IPS-15b (cell line): Measurements from ENCODE around the gene MFAP3.
"Not testable (repeated sequence)": the region's sequence is repeated elsewhere in the genome, so short reads cannot be mapped to it uniquely, and the experiment has no call there.

Experiments
- H3K27me3 ChIP-seq: one replicate; pipeline ENCODE4 v1.6.1; 2013; ENCODE audit warnings: low read length; ENCODE audit not compliant: control insufficient read depth, insufficient read depth
- H3K36me3 ChIP-seq: one replicate; pipeline ENCODE4 v1.6.1; 2013; ENCODE audit warnings: low read length; ENCODE audit not compliant: control insufficient read depth, insufficient read depth
- H3K4me1 ChIP-seq: one replicate; pipeline ENCODE4 v1.6.1; 2013; ENCODE audit warnings: mild to moderate bottlenecking, low read length; ENCODE audit not compliant: control insufficient read depth, insufficient read depth
- H3K4me3 ChIP-seq: one replicate; pipeline ENCODE4 v1.5.1; 2013; ENCODE audit warnings: low read depth, low read length
- H3K9ac ChIP-seq: one replicate; pipeline ENCODE4 v1.6.1; 2013; ENCODE audit warnings: low read depth, mild to moderate bottlenecking, low read length
- H3K9me3 ChIP-seq: one replicate; pipeline ENCODE4 v1.6.1; 2013; ENCODE audit warnings: mild to moderate bottlenecking, low read length; ENCODE audit not compliant: control insufficient read depth, insufficient read depth

MFAP3 gene

DNA sequence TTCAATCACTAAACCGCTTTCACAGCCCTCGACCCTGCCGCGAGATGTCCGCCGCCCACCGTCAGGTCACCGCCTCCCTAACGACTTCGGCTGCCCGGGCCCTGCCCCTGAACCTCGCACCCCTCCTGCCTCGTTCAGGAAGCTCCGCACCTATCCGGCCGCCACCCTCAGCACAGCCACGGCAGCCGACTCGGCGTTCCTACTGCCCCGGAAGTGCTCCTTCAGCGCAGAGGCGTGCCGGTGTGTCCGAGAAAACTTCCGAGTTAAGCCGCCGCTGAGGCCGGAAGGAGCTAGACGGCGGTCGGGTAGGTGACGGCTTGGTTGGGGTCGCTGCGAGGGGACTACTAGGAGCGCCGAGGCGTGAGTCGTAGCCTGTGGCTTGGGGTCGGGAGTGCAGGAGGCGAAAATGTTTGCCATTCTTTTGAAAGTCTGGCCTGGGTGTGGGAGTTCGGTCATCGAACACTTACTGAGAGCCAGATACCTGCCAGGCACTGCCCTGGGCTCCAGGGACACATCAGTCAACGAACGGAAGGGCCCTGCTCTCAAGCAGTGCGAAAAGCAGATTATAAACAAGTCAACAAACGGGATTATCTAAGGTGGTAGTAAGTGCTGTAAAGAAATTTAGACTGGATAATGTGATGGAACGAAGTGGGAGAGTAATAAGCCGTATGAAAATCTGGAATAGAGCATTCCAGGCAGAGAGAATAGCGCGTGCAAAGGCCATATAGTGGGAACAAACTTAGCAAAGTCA, at the start of gene MFAP3, which contains the start of gene FAM114A2:
Gene MFAP3 (plus strand): TSS at position 261 of the 751 bp plus-strand sequence. CDS start 10,756 bp downstream, outside the sequence.
Gene FAM114A2 (minus strand): TSS at position 204 of the 751 bp plus-strand sequence. CDS start 3,957 bp downstream, outside the sequence.
- H3K27me3 ChIP-seq = no peaks in the 10 kb centered on the region
- no peaks in the 10 kb centered on the region for H3K9me3 ChIP-seq
- no peaks in the 10 kb centered on the region for H3K4me1 ChIP-seq
- no peaks in the 10 kb centered on the region for H3K36me3 ChIP-seq
- H3K4me3 ChIP-seq = peak within 1 kb of the TSS; percentile 88
- H3K9ac ChIP-seq = peak within 1 kb of the TSS; percentile 78

DNA sequence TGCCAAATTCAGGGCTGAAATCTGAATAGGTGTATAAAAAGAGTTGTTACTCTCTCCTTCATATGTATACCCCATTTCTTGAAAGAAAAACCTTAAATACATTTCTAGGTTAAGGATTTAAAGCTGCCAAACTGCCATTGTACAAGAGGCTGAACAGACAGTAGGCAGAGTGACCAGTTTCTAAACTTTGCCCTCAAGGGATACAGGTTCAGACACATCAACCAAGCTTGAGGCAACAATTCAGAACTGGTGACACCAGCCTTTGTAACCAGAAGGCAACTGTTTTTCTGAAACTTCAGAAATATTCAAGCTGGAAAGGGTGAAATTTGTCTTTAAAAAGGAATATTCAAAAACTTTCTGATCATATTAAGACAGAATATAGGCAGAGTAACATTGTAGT, 47.6 kb upstream of the MFAP3 start:
- no peak overlapping the region for H3K4me3 ChIP-seq
- H3K27me3 ChIP-seq = no peaks in the 10 kb centered on the region
- H3K36me3 ChIP-seq = no peaks in the 10 kb centered on the region
- no peak overlapping the region for H3K9ac ChIP-seq
- no peaks in the 10 kb centered on the region for H3K4me1 ChIP-seq
- H3K9me3 ChIP-seq = no peaks in the 10 kb centered on the region

DNA sequence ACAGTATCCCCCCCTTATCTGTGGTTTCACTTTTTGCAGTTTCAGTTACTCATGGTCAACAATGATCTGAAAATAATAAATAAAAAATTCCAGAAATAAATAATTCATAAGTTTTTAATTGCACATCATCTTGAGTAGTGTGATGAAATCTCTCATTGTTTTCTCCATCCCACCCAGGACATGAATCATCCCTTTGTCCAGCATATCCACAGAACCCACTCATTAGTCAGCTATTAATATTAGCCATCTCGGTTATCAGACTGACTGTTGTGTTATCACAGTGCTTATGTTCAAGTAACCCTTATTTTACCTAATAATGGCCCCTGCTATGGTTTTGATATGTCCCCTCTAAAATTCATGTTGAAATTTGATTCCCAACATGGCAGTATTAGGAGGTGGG, 40.8 kb upstream of the MFAP3 start:
- H3K4me1 ChIP-seq = no peaks in the 10 kb centered on the region
- no peak overlapping the region for H3K9ac ChIP-seq
- H3K9me3 ChIP-seq = no peaks in the 10 kb centered on the region
- H3K36me3 ChIP-seq = no peaks in the 10 kb centered on the region
- H3K27me3 ChIP-seq = no peaks in the 10 kb centered on the region
- no peak overlapping the region for H3K4me3 ChIP-seq

DNA sequence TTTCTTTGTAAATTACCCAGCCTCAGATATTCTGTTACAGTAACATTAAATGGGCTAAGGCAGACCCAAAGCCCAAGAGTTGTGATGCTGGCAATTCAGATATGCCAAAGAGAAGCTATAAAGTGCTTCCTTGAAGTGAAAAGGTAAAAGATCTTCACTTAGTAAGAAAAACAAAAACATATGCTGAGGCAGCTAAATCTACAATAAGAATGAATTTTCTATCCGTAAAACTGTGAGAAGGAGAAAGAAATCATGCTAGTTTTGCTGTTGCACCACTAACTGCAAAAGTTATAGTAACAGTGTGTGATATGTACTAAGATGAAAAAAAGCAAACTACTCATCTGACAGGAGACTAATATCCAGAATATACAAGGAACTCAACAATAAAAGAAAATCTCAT, 40.0 kb upstream of the MFAP3 start:
- no peaks in the 10 kb centered on the region for H3K4me1 ChIP-seq
- no peaks in the 10 kb centered on the region for H3K36me3 ChIP-seq
- no peak overlapping the region for H3K4me3 ChIP-seq
- no peak overlapping the region for H3K9ac ChIP-seq
- no peaks in the 10 kb centered on the region for H3K27me3 ChIP-seq
- H3K9me3 ChIP-seq = no peaks in the 10 kb centered on the region

DNA sequence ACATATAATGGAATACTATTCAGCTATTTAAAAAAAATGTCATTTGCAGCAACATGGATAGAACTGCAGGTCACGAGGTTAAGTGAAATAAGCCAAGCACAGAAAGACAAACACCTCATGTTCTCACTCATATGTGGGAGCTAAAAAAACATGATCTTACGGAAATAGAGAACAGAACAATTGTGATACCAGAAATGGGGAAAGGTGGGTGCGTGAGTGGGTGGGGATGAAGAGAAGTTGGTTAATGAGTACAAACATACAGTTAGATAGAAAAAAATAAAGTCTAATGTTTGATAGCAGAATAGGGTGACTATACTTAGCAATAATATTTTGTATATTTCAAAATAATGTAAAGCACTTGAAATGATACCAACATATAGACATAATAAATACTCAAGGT, 38.8 kb upstream of the MFAP3 start:
- H3K9me3 ChIP-seq = no peaks in the 10 kb centered on the region
- H3K4me1 ChIP-seq = no peaks in the 10 kb centered on the region
- no peak overlapping the region for H3K9ac ChIP-seq
- no peak overlapping the region for H3K4me3 ChIP-seq
- H3K27me3 ChIP-seq = no peaks in the 10 kb centered on the region
- no peaks in the 10 kb centered on the region for H3K36me3 ChIP-seq

DNA sequence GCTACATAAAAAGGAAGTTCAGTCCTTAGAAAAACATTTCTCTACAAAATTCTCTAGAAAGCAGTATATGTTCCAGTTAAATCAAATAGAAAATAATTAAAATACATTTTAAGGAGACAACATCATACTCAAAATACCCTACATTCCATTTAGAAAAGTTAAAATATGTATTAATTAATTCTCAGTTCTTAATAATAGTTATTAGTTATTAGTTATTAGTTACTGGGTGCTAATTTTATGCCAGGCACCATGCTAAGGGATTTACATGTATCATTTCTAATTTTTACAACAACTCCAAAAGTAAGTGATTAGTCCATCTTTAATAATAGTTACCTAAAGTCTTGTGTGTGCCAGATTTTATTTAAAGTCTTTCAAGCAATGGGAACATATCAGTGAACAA, 38.1 kb upstream of the MFAP3 start:
- H3K9ac ChIP-seq = no peak overlapping the region
- no peaks in the 10 kb centered on the region for H3K9me3 ChIP-seq
- no peaks in the 10 kb centered on the region for H3K36me3 ChIP-seq
- H3K4me3 ChIP-seq = no peak overlapping the region
- H3K27me3 ChIP-seq = no peaks in the 10 kb centered on the region
- H3K4me1 ChIP-seq = no peaks in the 10 kb centered on the region

DNA sequence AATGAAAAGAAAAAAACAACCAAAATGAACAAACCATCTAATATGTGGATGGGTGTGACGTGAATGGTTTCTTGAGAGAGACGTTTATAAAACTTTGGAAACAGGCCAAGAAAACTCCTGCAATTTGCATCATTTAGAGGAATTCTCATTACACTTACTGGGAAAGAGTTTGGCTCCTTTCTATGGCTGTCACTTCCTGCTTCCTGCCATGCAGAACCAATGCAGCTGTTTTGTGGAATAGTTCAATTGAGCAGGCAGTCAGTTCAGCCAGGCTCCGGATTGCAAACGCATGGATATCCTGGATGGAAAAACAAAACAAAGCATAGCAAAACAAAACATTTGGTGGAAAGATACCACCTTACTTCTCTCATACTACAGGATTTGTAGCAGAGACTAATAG, 36.7 kb upstream of the MFAP3 start:
- Histone ChIP-seq H3K36me3 (no peaks in the 10 kb centered on the region), H3K9me3 (no peaks in the 10 kb centered on the region), H3K27me3 (no peaks in the 10 kb centered on the region), H3K4me3 (no peak overlapping the region), H3K4me1 (no peaks in the 10 kb centered on the region), H3K9ac (no peak overlapping the region)

DNA sequence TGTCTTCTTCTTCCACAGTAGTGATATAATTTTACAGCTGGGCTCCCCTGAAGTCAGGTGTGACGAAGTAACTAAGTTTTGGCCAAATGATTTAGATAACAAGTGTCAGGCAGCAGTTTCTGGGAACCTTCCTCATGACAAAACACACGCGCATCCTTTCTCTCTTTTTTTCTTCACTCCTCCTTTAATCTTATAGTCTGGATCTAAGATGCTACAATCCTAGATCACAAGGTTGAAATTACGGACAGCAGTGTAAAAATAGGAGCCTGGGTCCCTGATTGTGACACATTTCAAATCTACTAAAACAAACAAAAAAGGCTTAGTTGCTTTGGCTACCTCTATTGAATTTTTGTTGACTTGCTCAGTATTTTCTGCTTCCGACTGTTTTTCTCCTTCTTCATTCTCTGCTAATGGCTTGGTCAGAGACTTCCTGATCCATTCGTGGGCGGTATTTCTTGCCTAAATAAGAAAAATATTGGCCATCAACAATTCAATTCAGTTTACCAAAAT, 36.2 kb upstream of the MFAP3 start:
- Histone ChIP-seq H3K4me1 (no peaks in the 10 kb centered on the region), H3K9ac (no peak overlapping the region), H3K36me3 (no peaks in the 10 kb centered on the region), H3K4me3 (no peak overlapping the region), H3K9me3 (no peaks in the 10 kb centered on the region), H3K27me3 (no peaks in the 10 kb centered on the region)

DNA sequence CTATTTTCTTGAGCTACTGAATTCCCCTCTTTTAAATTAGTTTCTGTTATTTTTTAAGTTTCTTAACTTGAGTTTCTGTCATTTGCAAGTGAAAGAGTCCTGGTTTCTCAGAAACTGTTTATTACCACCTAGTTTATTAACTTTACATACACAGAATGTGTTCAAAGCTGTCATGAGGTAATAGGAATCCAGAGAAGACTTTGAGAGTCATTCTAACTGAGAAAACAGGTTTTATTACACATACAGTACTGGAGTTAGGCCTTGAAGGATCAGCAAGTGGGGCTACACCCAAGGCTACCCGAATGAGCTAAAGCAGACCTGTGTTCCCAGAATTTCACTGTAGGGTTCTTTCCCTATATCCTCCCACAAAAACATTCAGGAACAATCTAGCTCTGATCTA, 33.1 kb upstream of the MFAP3 start:
- no peaks in the 10 kb centered on the region for H3K27me3 ChIP-seq
- H3K9ac ChIP-seq = no peak overlapping the region
- H3K9me3 ChIP-seq = no peaks in the 10 kb centered on the region
- H3K4me1 ChIP-seq = no peaks in the 10 kb centered on the region
- no peak overlapping the region for H3K4me3 ChIP-seq
- H3K36me3 ChIP-seq = no peaks in the 10 kb centered on the region

DNA sequence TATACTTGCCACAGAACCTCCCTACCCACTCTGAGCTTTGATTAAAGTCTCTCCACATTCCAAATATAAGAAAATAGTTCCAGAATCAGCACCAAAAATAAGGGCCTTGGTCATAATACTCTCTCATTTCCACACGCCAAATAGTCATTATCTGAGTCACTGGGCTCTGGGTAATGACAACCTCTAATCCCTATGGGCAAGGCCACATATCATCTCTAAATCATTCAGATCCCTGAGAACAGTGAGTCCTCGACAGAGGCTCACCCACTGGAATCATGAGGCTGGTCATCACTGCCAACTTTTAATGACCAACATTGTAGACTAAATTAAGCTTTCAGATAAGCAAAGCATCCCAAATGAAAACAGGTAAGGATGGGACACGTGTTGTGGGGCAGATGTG, 28.1 kb upstream of the MFAP3 start:
- no peaks in the 10 kb centered on the region for H3K4me1 ChIP-seq
- H3K4me3 ChIP-seq = no peak overlapping the region
- H3K9ac ChIP-seq = no peak overlapping the region
- H3K9me3 ChIP-seq = no peaks in the 10 kb centered on the region
- no peaks in the 10 kb centered on the region for H3K36me3 ChIP-seq
- H3K27me3 ChIP-seq = no peaks in the 10 kb centered on the region

DNA sequence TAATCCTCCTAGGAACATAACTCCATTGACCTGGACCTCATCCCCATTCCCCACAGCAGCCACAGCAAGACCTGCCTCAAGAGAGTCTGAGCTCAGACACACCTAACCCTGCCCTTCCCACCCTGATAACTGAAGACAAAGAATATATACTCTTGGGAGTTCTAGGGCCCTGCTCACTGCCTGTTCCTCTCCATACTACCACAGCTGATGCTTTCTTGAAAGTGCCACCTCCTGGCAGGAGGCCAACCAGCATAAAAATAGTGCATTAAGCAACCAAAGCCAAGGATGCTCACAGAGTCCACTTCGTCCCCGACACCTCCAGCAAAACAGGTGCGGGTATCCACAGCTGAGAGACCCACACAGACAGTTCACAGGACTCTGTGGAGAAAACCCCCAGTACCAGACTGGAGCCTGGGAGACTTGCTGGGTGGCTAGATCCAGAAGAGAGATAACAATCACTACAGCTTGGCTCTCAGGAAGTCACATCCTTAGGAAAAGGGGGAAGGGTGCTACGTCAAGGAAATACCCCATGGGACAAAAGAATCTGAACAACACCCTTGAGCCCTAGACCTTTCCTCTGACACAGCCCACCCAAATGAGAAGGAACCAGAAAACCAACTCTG, 23.6 kb upstream of the MFAP3 start:
- Histone ChIP-seq H3K9me3 (no peaks in the 10 kb centered on the region), H3K36me3 (no peaks in the 10 kb centered on the region)

DNA sequence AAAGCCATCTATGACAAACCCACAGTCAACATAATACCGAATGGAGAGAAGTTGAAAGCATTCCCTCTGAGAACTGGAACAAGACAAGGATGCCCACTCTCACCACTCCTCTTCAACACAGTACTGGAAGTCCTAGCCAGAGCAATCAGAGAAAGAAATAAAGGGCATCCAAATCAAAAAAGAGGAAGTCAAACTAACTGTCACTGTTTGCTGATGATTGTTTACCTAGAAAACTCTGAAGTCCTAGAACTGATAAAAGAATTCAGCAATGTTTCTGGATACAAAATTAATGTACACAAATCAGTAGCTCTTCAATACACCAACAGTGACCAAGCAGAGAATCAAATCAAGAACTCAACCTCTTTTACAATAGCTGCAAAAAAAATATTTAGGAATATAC, 19.8 kb upstream of the MFAP3 start:
- H3K9me3 ChIP-seq, H3K36me3 ChIP-seq, H3K4me3 ChIP-seq, H3K4me1 ChIP-seq, H3K27me3 ChIP-seq, H3K9ac ChIP-seq: not testable (repeated sequence)

More for the DNA sequence above, 23.6 kb upstream of the MFAP3 start:
- no peaks in the 10 kb centered on the region for H3K27me3 ChIP-seq
- H3K4me1 ChIP-seq = no peaks in the 10 kb centered on the region
- no peak overlapping the region for H3K4me3 ChIP-seq
- no peak overlapping the region for H3K9ac ChIP-seq
